AG04449 (cell line): Measurements from ENCODE around the gene NINL.

Experiments used
- CTCF ChIA-PET: fragments of 350-600 bp; formaldehyde crosslinking; extraction: SDS; loops from one replicate; lab custom pipeline; 2021; ENCODE audit warnings: antibody characterized with exemption; lab: Yijun Ruan, JAX
- POLR2A ChIA-PET: fragments of 400-600, 350-600 bp; formaldehyde crosslinking; extraction: SDS; loops from one replicate; lab custom pipeline; 2020; ENCODE audit warnings: antibody characterized with exemption, inconsistent platforms; lab: Yijun Ruan, JAX
- DNase-seq: peaks from one replicate; pipeline ENCODE4 v3.0.0-alpha.2; 2010; ENCODE audit warnings: low read depth, low spot score
- H3K4me3 ChIP-seq: 2 replicates; pipeline ENCODE4 v1.5.1; 2011; ENCODE audit warnings: low read depth, mild to moderate bottlenecking, control low read depth, low read length
- CTCF ChIP-seq: IDR thresholded peaks from one replicate; pipeline ENCODE4 v1.5.1; 2011; ENCODE audit warnings: mild to moderate bottlenecking, moderate library complexity, low read length, control low read depth, inconsistent platforms; ENCODE audit not compliant: insufficient read depth; ENCODE audit errors: missing control alignments

The NINL gene

GRCh38 chr20:25529295-25529951, 55.9 kb downstream of the NINL start:
- CTCF ChIA-PET = no interaction called here
- POLR2A ChIA-PET = no interaction called here

GRCh38 chr20:25527949-25528348, 57.4 kb downstream of the NINL start:
- no peak for DNase-seq
- CTCF ChIA-PET = interaction anchor here (0.6 kb wide), 1 partner anchor 12 kb away, joined by 5 read pairs; no protein-coding TSS in a partner anchor
- H3K4me3 ChIP-seq = no peak overlapping the region
- no peak for TF ChIP-seq CTCF
- POLR2A ChIA-PET = no interaction called here

More at GRCh38 chr20:25529295-25529951, 55.9 kb downstream of the NINL start:
- DNase-seq = no peak
- TF ChIP-seq CTCF = no peak
- no peak overlapping the region for H3K4me3 ChIP-seq

GRCh38 chr20:25526446-25526845, 58.9 kb downstream of the NINL start:
- no peak for DNase-seq
- no peak for TF ChIP-seq CTCF
- POLR2A ChIA-PET = no interaction called here
- no peak overlapping the region for H3K4me3 ChIP-seq
- CTCF ChIA-PET = interaction anchor here (1.1 to 2.2 kb wide), 3 partner anchors 12 to 18 kb away, joined by 3 to 6 read pairs (median 4); no protein-coding TSS in a partner anchor

GRCh38 chr20:25525867-25526266, 59.5 kb downstream of the NINL start:
- CTCF ChIA-PET = interaction anchor here (1.1 to 2.2 kb wide), 3 partner anchors 13 to 19 kb away, joined by 3 to 6 read pairs (median 4); no protein-coding TSS in a partner anchor

GRCh38 chr20:25525295-25525694, 60.0 kb downstream of the NINL start:
- POLR2A ChIA-PET = no interaction called here
- DNase-seq = no peak
- CTCF ChIA-PET = interaction anchor here (1.2 to 2.2 kb wide), 2 partner anchors 13 to 16 kb away, joined by 4 to 6 read pairs; no protein-coding TSS in a partner anchor
- TF ChIP-seq CTCF = no peak
- no peak overlapping the region for H3K4me3 ChIP-seq

More at GRCh38 chr20:25525867-25526266, 59.5 kb downstream of the NINL start:
- DNase-seq = peak; percentile 94
- H3K4me3 ChIP-seq = no peak overlapping the region
- POLR2A ChIA-PET = no interaction called here
- no peak for TF ChIP-seq CTCF

GRCh38 chr20:25521382-25521781, 63.9 kb downstream of the NINL start:
- ChIA-PET POLR2A (no interaction called here), CTCF (no interaction called here)
- no peak for TF ChIP-seq CTCF

More at GRCh38 chr20:25521382-25521781, 63.9 kb downstream of the NINL start:
- DNase-seq = no peak
- H3K4me3 ChIP-seq = no peak overlapping the region
